ENCODE data around the gene FES. TPM values are rescaled to one million over a fixed set of nuclear protein-coding genes. Genes with fewer than 3 reads are reported as not detected.

FES gene
- total and polyA plus RNA-seq, 2 of the 13 experiments (the other 11 are each of a cell fraction or from before 2014, with no cell fraction given) = 4.0 to 9.5 TPM

GRCh38 chr15:90931828-90932659, 47.7 kb downstream of the FES start, which contains the start of gene HDDC3 (continued):
- TF ChIP-seq BCL3 (CRISPR knock-in tag; IDR thresholded peaks at IDR 0.05) (no peak), ZNF616 (CRISPR knock-in tag; IDR thresholded peaks at IDR 0.05; ENCODE audit: low read depth) (peak; percentile 55; the same call in 1 of the 2 replicates), GZF1 (CRISPR knock-in tag; IDR thresholded peaks at IDR 0.05) (no peak), ZNF598 (CRISPR knock-in tag; IDR thresholded peaks at IDR 0.05; ENCODE audit: borderline replicate concordance) (no peak), ZNF138 (CRISPR knock-in tag; IDR thresholded peaks at IDR 0.05; ENCODE audit: low read depth) (peak; percentile 80; the same call in 1 of the 2 replicates), SRSF9 (IDR thresholded peaks at IDR 0.05; ENCODE audit: borderline replicate concordance, insufficient read depth, low read depth, low read length, poor library complexity, severe bottlenecking) (no peak), HOXA7 (CRISPR knock-in tag; IDR thresholded peaks at IDR 0.05) (no peak), RNF219 (CRISPR knock-in tag; IDR thresholded peaks at IDR 0.05) (no peak), SCMH1 (CRISPR knock-in tag; IDR thresholded peaks at IDR 0.05; ENCODE audit: borderline replicate concordance) (no peak), FOXK2 (IDR thresholded peaks at IDR 0.05) (no peak), ZFP37 (CRISPR knock-in tag; IDR thresholded peaks at IDR 0.05; ENCODE audit: borderline replicate concordance) (0 out of 2 replicates have a peak, but pooled peaks have one; percentile 24), CBX1 (IDR thresholded peaks at IDR 0.05; ENCODE audit: low read depth) (no peak), PHF20 (CRISPR knock-in tag; IDR thresholded peaks at IDR 0.05) (peak; percentile 67), ZNF12 (CRISPR knock-in tag; IDR thresholded peaks at IDR 0.05) (no peak), ISX (CRISPR knock-in tag; conservative IDR thresholded peaks at IDR 0.05) (no peak), ZBTB20 (CRISPR knock-in tag; IDR thresholded peaks at IDR 0.05; ENCODE audit: borderline replicate concordance, low read depth) (no peak), EP300 (IDR thresholded peaks at IDR 0.05; ENCODE audit: low read depth in 2 of 2, low read length in 2 of 2) (no peak), EP300 (CRISPR knock-in tag; IDR thresholded peaks at IDR 0.05; ENCODE audit: borderline replicate concordance) (peak; percentile 28; the same call in 1 of the 2 replicates), ZNF629 (CRISPR knock-in tag; conservative IDR thresholded peaks at IDR 0.05) (peak; percentile 71), HNF1B (CRISPR knock-in tag; IDR thresholded peaks at IDR 0.05) (peak; percentile 60; the same call in 1 of the 2 replicates), MLX (CRISPR knock-in tag; IDR thresholded peaks at IDR 0.05) (no peak), ZNF605 (CRISPR knock-in tag; IDR thresholded peaks at IDR 0.05) (peak; percentile 89), ZNF354B (CRISPR knock-in tag; IDR thresholded peaks at IDR 0.05) (no peak), ZNF143 (CRISPR knock-in tag; IDR thresholded peaks at IDR 0.05) (0 out of 2 replicates have a peak, but pooled peaks have one; percentile 15), RFXANK (CRISPR knock-in tag; IDR thresholded peaks at IDR 0.05) (no peak), CHCHD3 (CRISPR knock-in tag; IDR thresholded peaks at IDR 0.05) (peak; percentile 5; the same call in 1 of the 2 replicates)

All from HepG2 (cell line).